Skeletal muscle tissue (tissue), 4 donors: Measurements from ENCODE around the gene BPIFA2. TPM values are rescaled to one million over a fixed set of nuclear protein-coding genes. Genes with fewer than 3 reads are reported as not detected.

Experiments
- H3K27ac ChIP-seq: one replicate; pipeline ENCODE4 v1.7.0; 2013; ENCODE audit warnings: mild to moderate bottlenecking, low read depth, low read length, inconsistent platforms
- H3K27me3 ChIP-seq, 3 donors: one replicate each; pipeline ENCODE4 v1.7.0; 2013; ENCODE audit warnings: low read length in 3 of 3; ENCODE audit not compliant: control insufficient read depth in 3 of 3, insufficient read depth in 3 of 3
- H3K36me3 ChIP-seq, 3 donors: one replicate each; pipeline ENCODE4 v1.7.0; 2013; ENCODE audit warnings: low read length in 3 of 3; ENCODE audit not compliant: control insufficient read depth in 3 of 3, insufficient read depth in 3 of 3
- H3K4me1 ChIP-seq, 3 donors: one replicate each; pipeline ENCODE4 v1.7.0; 2013; ENCODE audit warnings: low read length in 3 of 3, mild to moderate bottlenecking in 3 of 3; ENCODE audit not compliant: control insufficient read depth in 3 of 3, insufficient read depth in 3 of 3
- H3K4me3 ChIP-seq, 3 donors: one replicate each; pipeline ENCODE4 v1.7.0; 2013; ENCODE audit warnings: low read length in 3 of 3
- H3K9ac ChIP-seq, 3 donors: one replicate each; pipeline ENCODE4 v1.7.0; 2013; ENCODE audit warnings: low read length in 3 of 3, mild to moderate bottlenecking in 3 of 3, moderate library complexity in 2 of 3, low read depth in 1 of 3
- H3K9me3 ChIP-seq, 3 donors: one replicate each; pipeline ENCODE4 v1.7.0; 2013; ENCODE audit warnings: low read length in 3 of 3; ENCODE audit not compliant: control insufficient read depth in 3 of 3
- total RNA-seq: library from RNA; depleted of rRNA; stranded (reverse); fragments of >200 nt; gene quantifications from one replicate; pipeline ENCODE4 v1.2.3, GENCODE V29; 2014
- donor health status: Osteomylitis.

BPIFA2 gene
- total RNA-seq, 1 donor from 2014 or later: not detected

GRCh38 chr20:33211817-33212424, 44.0 kb downstream of the BPIFA2 start:
- Histone ChIP-seq H3K9me3 (no peaks in the 10 kb centered on the region), H3K9ac (no peak overlapping the region), H3K36me3 (no peaks in the 10 kb centered on the region), H3K4me3 (no peak overlapping the region), H3K27me3 (peaks cover 14 to 29% (median 28%) of the 10 kb centered on the region in 3 donors), H3K4me1 (no peaks in the 10 kb centered on the region), H3K27ac (no peak overlapping the region)

- H3K4me1 ChIP-seq: no peaks in the 10 kb centered on the region
- no peaks in the 10 kb centered on the region for H3K36me3 ChIP-seq
- peaks cover 9 to 31% (median 30%) of the 10 kb centered on the region in 3 donors for H3K27me3 ChIP-seq
- H3K9ac ChIP-seq: no peak within 1 kb of the TSS
- no peak within 1 kb of the TSS for H3K27ac ChIP-seq
- H3K4me3 ChIP-seq: no peak within 1 kb of the TSS
- no peaks in the 10 kb centered on the region for H3K9me3 ChIP-seq
These were observed 49.1 kb downstream of the BPIFA2 start, which contains the start of gene BPIFA3 for GRCh38 chr20:33217052-33217451. Gene BPIFA3 (plus strand): TSS chr20:33217352. CDS start chr20:33217537, 185 bp downstream.

GRCh38 chr20:33224399-33224798, 56.4 kb downstream of the BPIFA2 start:
- Histone ChIP-seq H3K36me3 (no peaks in the 10 kb centered on the region), H3K27me3 (peaks cover 4 to 25% (median 7%) of the 10 kb centered on the region in 3 donors), H3K27ac (no peak overlapping the region), H3K4me1 (no peaks in the 10 kb centered on the region), H3K4me3 (no peak overlapping the region), H3K9ac (no peak overlapping the region), H3K9me3 (no peaks in the 10 kb centered on the region)

- H3K9me3 ChIP-seq: no peaks in the 10 kb centered on the region
- H3K27ac ChIP-seq: no peak overlapping the region
- no peaks in the 10 kb centered on the region for H3K36me3 ChIP-seq
- H3K4me1 ChIP-seq: no peaks in the 10 kb centered on the region
- H3K4me3 ChIP-seq: no peak overlapping the region
- H3K27me3 ChIP-seq: peaks cover 13 to 42% (median 33%) of the 10 kb centered on the region in 3 donors
- no peak overlapping the region for H3K9ac ChIP-seq
These were observed 61.9 kb downstream of the BPIFA2 start for GRCh38 chr20:33229843-33230242.

Other genes starting within 250 kb of the BPIFA2 start
- not detected for gene SUN5, start 163.7 kb upstream of the BPIFA2 start, total RNA-seq
- not detected for gene BPIFB2, start 160.5 kb upstream of the BPIFA2 start, total RNA-seq
- not detected for gene BPIFB6, start 136.5 kb upstream of the BPIFA2 start, total RNA-seq
- gene BPIFB3, start 114.3 kb upstream of the BPIFA2 start, total RNA-seq: not detected
- gene BPIFB4, start 88.5 kb upstream of the BPIFA2 start, total RNA-seq: not detected
- not detected for gene BPIFA3, start 49.2 kb downstream of the BPIFA2 start, total RNA-seq
- not detected for gene BPIFA1, start 67.8 kb downstream of the BPIFA2 start, total RNA-seq
- gene BPIFB1, start 115.1 kb downstream of the BPIFA2 start, total RNA-seq: not detected
- gene CDK5RAP1, start 233.4 kb downstream of the BPIFA2 start, total RNA-seq: 20.4 TPM